ENCODE measurements around the gene AKR7A3.
A peak's percentile ranks its signal among the peaks of the same experiment; 100 is the strongest.
"Not testable (repeated sequence)": the region's sequence is repeated elsewhere in the genome, so short reads cannot be mapped to it uniquely, and the experiment has no call there.

Gene AKR7A3

GRCh38 chr1:19317126-19317910 is 28.7 kb upstream of the AKR7A3 start:
- no peak for DNase-seq

DNA sequence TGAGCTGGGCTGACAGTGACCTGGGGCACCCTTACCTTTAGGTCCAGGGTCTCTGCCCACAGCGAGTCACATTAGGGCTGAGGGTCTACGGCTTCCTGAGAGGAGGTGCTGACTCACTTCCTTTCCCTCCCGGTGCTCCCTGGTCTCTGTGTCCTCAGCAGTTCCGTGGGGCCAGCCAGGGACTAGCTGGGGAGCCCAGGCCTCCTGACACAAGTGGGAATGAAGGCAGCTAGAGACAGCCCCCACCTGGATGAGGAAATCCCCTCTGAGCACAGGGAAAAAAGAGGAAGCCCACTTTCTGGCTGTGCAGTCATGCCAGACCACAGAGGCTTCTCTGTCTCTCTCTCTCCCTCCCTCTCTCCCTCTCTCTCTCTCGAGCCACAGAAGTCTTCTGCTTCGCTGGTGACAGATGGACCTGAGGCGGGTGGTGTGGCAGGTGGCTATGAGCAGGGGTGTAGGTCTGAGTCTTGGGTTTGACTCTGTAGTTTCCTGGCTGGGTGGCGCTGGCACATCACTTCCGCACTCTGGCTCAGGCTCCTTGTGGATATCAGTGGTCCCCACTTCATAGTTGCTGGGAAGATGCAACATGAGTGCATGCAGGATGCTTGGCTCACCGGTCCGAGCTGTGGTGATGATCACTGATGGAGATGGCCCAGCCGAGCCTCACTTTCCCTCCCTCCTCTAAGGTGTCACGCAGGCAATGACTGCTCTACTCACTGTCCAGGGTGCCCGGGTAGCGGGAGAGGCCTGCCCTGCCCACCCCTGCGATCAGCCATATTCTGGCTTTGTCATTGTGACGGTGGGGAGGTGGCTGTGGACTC is 27.0 kb upstream of the AKR7A3 start:
- DNase-seq: no peak

- DNase-seq: no peak
These were observed 25.7 kb upstream of the AKR7A3 start for GRCh38 chr1:19313961-19314882.

- no peak for DNase-seq
These were observed 25.0 kb upstream of the AKR7A3 start for GRCh38 chr1:19313636-19313959.

GRCh38 chr1:19312782-19313635 is 24.4 kb upstream of the AKR7A3 start:
- no peak for DNase-seq

DNA sequence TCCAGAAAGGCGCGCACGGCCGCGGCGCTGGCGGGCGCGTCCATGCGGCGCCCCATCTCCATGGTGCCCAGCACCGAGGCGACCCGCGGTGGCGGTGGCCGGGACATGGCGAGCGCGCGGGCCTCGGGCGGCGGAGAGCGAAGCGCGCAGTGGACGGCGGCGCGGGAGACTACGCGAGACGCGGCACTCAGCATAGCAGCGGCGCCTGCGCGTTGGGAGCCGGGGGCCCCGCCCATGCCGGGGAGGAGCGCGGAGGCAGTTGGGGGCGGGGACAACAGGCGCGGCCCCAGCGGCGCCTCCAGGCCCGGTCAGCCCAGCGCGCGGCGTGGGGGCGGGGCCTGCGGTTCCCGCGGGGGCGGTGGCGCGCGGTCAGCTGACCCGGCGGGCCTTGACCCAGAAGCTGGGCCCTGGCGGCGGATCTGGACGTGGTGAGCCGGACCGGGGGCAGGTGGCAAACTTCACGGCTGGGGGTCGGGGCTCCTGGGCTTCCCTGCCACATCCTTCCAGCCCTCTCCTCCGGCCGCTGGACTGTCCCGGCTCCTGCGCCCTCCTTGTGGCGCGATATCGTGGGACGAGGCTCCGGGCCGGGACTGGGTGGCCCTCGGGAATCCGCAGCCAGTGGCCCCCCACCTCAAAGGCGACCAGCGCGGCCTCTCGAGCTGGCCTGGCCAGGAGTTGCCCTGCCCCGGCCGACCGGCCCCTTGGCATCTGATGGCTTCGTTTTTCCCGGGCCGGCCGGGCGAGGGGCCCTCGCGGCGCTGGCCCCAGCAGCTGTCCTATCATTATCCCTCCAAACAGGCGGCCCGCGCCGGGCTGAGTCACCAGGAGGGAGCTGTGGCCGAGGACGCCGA is 23.6 kb upstream of the AKR7A3 start, which contains the start of the genes AKR7A2 and SLC66A1:
Gene AKR7A2, minus strand, starts transcription at position 214 of the 851 bp plus-strand sequence. Its CDS starts 20 bp downstream, at position 194.
Gene SLC66A1, plus strand, starts transcription at position 396 of the 851 bp plus-strand sequence. CDS start 5,352 bp downstream, outside the sequence.
- DNase-seq: peak; percentile 87

GRCh38 chr1:19311503-19311930 is 22.9 kb upstream of the AKR7A3 start:
- DNase-seq: peak; percentile 17

- DNase-seq: no peak
These were observed 22.3 kb upstream of the AKR7A3 start for GRCh38 chr1:19310720-19311502.

DNA sequence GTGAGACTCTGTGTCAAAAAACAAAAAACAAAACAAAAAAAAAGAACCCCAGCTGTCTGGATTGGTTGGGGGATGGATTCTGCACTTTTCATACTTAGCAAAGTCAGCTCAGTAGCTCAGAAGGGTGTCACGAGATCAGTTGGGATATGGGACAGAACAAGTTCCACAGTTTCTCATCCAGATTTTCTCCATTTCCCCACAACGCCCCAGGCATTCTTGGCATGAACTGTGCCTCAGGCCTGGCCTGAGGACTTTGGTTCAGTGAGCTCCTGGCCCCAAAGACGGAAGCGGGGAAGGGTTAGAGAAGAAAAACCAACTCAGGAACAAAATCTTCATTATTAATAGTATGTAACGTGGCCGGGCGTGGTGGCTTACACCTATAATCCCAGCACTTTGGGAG is 21.5 kb upstream of the AKR7A3 start:
- no peak for DNase-seq

DNA sequence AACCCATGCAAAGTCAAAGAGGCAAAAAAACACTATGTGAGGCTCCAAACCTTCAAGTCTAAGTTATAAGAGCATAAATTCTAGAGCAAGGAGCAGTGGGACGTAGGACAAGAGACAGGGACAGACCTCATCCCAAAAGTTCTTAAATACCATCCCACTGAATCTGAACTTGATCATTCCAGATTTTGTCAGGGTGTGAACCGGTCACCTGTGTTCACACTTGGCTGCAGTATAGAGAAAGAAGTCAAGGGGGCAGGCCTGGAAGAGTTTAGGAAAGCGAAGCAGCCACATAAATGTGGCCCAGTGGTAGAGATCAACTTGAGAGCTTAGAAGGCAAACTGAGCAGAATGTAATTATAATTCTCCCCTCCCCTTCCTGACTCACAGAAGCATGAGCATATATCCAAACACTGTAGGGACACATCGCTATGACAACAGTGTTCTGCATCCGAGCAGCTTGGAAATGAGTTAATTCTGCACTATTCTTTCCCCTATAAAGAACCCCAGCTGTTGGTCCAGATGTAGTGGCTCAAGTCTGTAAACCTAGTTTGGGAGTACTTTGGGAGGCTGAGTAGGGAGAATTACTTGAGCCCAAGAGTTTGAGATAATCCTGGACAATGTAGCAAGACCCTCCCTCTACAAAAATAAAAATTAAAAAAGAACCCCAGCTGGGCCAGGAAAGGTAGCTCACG is 20.7 kb upstream of the AKR7A3 start:
- no peak for DNase-seq

GRCh38 chr1:19308509-19308907 is 19.9 kb upstream of the AKR7A3 start:
- no peak for DNase-seq

- no peak for DNase-seq
These were observed 19.4 kb upstream of the AKR7A3 start for GRCh38 chr1:19307794-19308508.

DNA sequence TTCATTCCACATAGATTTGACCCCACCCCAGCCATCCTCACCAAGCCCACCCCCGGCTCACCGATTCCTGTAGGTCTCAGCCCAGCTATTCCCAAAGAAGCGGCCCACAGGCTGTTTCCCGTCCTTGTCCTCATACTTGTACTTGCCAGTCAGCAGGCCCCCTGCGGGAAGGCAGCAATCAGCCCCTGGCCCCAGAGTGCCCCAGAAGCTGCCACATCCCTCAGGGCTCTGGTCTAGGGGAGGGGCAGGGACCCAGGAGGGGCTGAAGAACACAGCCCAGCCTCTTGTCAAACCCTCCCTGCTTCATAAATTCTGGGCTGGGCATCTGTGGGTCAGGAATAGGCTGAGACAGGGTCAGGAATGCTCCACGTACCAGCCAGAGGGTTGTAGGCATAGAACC is 18.4 kb upstream of the AKR7A3 start:
- no peak for DNase-seq

- DNase-seq: no peak
These were observed 17.3 kb upstream of the AKR7A3 start for GRCh38 chr1:19305880-19306279.

DNA sequence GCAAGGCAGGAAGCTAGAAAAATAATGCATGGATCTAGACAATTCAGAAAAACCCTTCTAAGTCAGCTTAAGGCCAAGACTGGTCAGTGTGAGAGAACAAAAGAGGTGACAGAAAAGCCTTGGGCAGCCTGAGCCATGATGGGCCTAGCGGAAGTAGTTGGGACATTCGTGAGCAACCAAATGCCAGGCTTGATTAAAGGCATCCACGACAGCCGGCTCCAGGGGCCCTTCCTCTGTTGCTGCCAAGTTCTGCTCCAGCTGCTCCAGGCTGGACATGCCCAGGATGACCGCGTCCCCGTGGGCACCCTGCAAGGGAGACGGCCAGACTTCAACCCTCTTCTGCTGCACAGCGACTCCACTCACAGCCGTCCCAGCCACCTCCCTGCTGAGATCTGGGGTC is 15.5 kb upstream of the AKR7A3 start:
- not testable (repeated sequence) for DNase-seq

DNA sequence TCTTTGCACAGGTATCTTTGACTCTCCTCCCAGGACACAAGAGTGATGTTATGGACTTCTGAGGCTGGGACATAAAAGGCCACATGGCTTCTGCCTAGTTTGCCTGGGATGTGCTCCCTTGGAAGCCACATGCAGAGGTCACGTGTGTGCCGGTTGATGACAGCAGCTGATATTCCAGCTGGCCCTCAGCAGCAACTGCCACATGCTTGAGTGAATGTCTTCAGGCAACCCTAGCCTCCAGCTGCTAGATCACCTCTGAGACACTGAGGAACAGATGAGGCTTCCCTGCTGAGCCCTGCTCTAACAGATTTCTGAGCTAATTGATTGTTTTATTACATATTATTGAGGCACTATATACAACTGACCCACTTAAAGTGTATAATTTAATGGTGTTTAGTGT is 11.6 kb upstream of the AKR7A3 start:
- DNase-seq: no peak

DNA sequence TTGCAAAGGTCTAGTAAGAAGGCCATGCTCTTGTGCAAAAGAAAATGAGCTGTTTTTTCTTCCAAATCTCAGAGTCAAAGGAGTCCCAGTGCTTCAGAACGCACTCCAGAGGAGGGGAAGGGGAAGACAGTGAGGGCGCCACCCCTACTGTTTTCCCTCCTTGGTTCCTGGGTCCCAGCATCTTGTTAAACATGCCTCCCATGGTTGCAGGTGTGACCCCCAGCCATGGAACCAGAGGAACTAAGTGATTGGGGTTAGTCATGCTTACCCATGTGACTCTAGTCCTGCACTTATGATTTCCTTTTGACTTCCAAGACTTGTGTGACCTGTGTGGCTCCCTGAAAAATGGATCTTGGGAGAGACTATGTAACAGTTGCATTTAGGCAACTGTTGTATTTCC is 6.1 kb upstream of the AKR7A3 start:
- no peak for DNase-seq

DNA sequence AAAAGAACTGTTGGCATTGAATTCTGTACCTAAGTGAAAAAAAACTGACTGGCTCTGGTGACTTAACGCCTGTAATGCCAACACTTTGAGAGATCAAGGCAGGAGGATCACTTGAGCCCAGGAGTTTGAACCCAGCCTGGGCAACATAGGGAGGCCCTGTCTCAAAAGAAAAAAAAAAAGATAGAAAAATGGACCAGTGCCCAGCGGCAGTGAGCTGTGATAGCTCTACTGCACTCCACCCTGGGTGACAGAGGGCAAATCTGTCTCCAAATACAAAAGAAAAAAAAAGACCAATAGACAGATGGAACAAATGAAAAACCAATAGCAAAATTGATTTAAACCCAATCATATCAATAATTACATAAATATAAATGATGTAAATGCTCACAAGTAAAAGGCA is 674 bp upstream of the AKR7A3 start:
- no peak for DNase-seq
